ENCODE data around the gene ALG9.

- TF ChIP-seq, protein P1, sequence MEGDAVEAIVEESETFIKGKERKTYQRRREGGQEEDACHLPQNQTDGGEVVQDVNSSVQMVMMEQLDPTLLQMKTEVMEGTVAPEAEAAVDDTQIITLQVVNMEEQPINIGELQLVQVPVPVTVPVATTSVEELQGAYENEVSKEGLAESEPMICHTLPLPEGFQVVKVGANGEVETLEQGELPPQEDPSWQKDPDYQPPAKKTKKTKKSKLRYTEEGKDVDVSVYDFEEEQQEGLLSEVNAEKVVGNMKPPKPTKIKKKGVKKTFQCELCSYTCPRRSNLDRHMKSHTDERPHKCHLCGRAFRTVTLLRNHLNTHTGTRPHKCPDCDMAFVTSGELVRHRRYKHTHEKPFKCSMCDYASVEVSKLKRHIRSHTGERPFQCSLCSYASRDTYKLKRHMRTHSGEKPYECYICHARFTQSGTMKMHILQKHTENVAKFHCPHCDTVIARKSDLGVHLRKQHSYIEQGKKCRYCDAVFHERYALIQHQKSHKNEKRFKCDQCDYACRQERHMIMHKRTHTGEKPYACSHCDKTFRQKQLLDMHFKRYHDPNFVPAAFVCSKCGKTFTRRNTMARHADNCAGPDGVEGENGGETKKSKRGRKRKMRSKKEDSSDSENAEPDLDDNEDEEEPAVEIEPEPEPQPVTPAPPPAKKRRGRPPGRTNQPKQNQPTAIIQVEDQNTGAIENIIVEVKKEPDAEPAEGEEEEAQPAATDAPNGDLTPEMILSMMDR (IDR thresholded peaks at IDR 0.05; ENCODE audit: extremely low read depth in 1 of 2, insufficient read depth in 1 of 2, low read depth in 1 of 2, low read length in 2 of 2) = no peak
- TF ChIP-seq POLR2A (IDR thresholded peaks at IDR 0.05; ENCODE audit: low read depth, low read length) = no peak
- TF ChIP-seq EZH2 (IDR thresholded peaks at IDR 0.05; ENCODE audit: borderline replicate concordance, low read depth, low read length, severe bottlenecking) = no peak
- TF ChIP-seq POLR2AphosphoS5 (IDR thresholded peaks at IDR 0.05; ENCODE audit: insufficient read depth, low read depth, low read length) = no peak
- no peak for TF ChIP-seq MAX (IDR thresholded peaks at IDR 0.05; ENCODE audit: insufficient read depth, insufficient read length)
- no peak for TF ChIP-seq JUN (IDR thresholded peaks at IDR 0.05; ENCODE audit: borderline replicate concordance, insufficient read depth, insufficient read length, low read depth)
- TF ChIP-seq FOS (IDR thresholded peaks at IDR 0.05; ENCODE audit: borderline replicate concordance, insufficient read depth, low read length) = no peak
- no peak for TF ChIP-seq MYC (IDR thresholded peaks at IDR 0.05; ENCODE audit: low read depth, low read length)
Measured at GRCh38 chr11:111796696-111797095, 74.7 kb downstream of the ALG9 start.

Measured in endothelial cell of umbilical vein (primary cell).